ENCODE measurements around the gene PLEKHH1. TPM values are rescaled to one million over a fixed set of nuclear protein-coding genes. Genes with fewer than 3 reads are reported as not detected.

Gene PLEKHH1
- total RNA-seq, 1 experiment from 2014 or later = 32.4 TPM

DNA sequence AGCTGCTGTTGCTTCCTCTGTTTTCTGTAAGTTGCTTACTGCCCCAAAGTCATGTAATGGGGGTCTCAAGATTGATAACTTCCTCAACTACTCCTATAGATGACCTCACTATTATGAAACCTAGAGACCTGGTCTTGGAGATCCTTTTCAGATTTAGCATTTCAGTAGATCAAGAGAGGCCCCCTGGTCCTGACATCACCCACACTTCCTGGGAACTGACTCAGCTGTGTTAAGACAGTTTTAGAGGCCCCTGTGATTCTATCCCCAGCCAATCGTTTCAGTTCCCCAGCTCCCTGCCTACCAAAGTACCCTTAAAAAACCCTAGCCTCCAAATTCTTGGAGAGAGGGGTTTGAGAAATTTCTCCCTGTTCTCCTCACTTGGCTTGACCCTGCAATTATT is 77.4 kb downstream of the PLEKHH1 start:
- no peaks in the 10 kb centered on the region for H3K4me1 Mint-ChIP-seq (ENCODE audit: low read depth, unreplicated experiment)
- BruUV-seq (replicated peaks) = no TSS peak

DNA sequence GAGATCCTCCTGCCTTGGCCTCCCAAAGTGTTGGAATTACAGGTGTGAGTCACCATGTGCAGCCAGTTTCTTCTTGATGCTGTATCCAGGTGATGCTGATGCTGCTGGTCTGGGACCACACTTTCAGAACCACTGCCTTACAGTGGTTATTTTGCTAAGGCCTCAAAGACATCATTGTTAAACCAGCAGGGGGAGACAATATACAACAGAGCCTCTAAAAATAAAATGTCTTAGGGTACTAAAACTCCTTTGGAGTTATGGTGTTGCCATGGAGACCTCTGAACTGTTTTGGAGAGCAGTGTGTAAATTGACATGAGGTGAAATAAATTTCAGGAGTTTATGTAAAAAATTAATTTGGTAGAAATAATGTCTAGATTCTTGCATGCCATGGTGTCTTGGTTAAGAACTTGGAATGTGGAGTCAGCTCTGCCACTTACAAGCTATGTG is 85.5 kb downstream of the PLEKHH1 start:
- no peaks in the 10 kb centered on the region for H3K9me3 Mint-ChIP-seq (ENCODE audit: unreplicated experiment)
- H3K27ac Mint-ChIP-seq (ENCODE audit: unreplicated experiment) = peak overlapping the region; percentile 97
- TF ChIP-seq, protein P1, sequence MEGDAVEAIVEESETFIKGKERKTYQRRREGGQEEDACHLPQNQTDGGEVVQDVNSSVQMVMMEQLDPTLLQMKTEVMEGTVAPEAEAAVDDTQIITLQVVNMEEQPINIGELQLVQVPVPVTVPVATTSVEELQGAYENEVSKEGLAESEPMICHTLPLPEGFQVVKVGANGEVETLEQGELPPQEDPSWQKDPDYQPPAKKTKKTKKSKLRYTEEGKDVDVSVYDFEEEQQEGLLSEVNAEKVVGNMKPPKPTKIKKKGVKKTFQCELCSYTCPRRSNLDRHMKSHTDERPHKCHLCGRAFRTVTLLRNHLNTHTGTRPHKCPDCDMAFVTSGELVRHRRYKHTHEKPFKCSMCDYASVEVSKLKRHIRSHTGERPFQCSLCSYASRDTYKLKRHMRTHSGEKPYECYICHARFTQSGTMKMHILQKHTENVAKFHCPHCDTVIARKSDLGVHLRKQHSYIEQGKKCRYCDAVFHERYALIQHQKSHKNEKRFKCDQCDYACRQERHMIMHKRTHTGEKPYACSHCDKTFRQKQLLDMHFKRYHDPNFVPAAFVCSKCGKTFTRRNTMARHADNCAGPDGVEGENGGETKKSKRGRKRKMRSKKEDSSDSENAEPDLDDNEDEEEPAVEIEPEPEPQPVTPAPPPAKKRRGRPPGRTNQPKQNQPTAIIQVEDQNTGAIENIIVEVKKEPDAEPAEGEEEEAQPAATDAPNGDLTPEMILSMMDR (IDR thresholded peaks at IDR 0.05; ENCODE audit: insufficient read depth in 1 of 2, low read depth in 1 of 2, low read length in 1 of 2, severe bottlenecking in 1 of 2, unreplicated experiment in 1 of 2) = peak; percentile 66 to 73
- POLR2A ChIA-PET = interaction anchor here (0.7 to 1.5 kb wide), 3 partner anchors 48 to 86 kb away, joined by 3 to 6 read pairs (median 4); partner anchors contain the start of gene RDH11
- Histone ChIP-seq H3K27me3 (replicated peaks; ENCODE audit: control insufficient read depth, insufficient read depth, low read length) (no peaks in the 10 kb centered on the region), H3K4me3 (ENCODE audit: low read depth, low read length) (no peak overlapping the region), H3K36me3 (ENCODE audit: control insufficient read depth, insufficient read depth, low read length) (no peaks in the 10 kb centered on the region), H3K9me3 (no peaks in the 10 kb centered on the region), H3K4me1 (peaks cover 5% of the 10 kb centered on the region; the same call in 1 of the 2 replicates)
- CTCF ChIA-PET = interaction anchor here (1.0 to 3.0 kb wide), 5 partner anchors 19 to 86 kb away, joined by 3 to 47 read pairs (median 14); partner anchors contain the start of gene PIGH
- H3K36me3 Mint-ChIP-seq (ENCODE audit: insufficient read depth, unreplicated experiment) = peaks cover 14% of the 10 kb centered on the region
- peaks cover 2% of the 10 kb centered on the region for H3K27me3 Mint-ChIP-seq (ENCODE audit: insufficient read depth, unreplicated experiment)
- H3K4me3 Mint-ChIP-seq (ENCODE audit: unreplicated experiment) = peak overlapping the region; percentile 90
- BruUV-seq (replicated peaks) = no TSS peak
- intact Hi-C loops (cut with micrococcal nuclease; ENCODE audit: unreplicated experiment) = loop anchor here (1.0 to 2.0 kb wide), 7 partner anchors 18 to 86 kb away; partner anchors contain the start of genes PIGH, RDH11 and VTI1B
- peaks cover 16% of the 10 kb centered on the region for H3K4me1 Mint-ChIP-seq (ENCODE audit: low read depth, unreplicated experiment)
- peak in 1 of 2 experiments; percentile 69 for DNase-seq

More for the DNA sequence above, 77.4 kb downstream of the PLEKHH1 start:
- Histone ChIP-seq H3K4me3 (ENCODE audit: low read depth, low read length) (no peak overlapping the region), H3K4me1 (no peaks in the 10 kb centered on the region), H3K9me3 (no peaks in the 10 kb centered on the region), H3K36me3 (ENCODE audit: control insufficient read depth, insufficient read depth, low read length) (no peaks in the 10 kb centered on the region), H3K27me3 (replicated peaks; ENCODE audit: control insufficient read depth, insufficient read depth, low read length) (no peaks in the 10 kb centered on the region)
- ChIA-PET POLR2A (no interaction called here), CTCF (interaction anchor here (0.8 kb wide), 1 partner anchor 11 kb away, joined by 4 read pairs; the partner anchor contains the start of gene PIGH)
- peaks cover 2% of the 10 kb centered on the region for H3K27me3 Mint-ChIP-seq (ENCODE audit: insufficient read depth, unreplicated experiment)
- H3K27ac Mint-ChIP-seq (ENCODE audit: unreplicated experiment) = no peak overlapping the region
- no peaks in the 10 kb centered on the region for H3K9me3 Mint-ChIP-seq (ENCODE audit: unreplicated experiment)
- no peak for DNase-seq
- intact Hi-C loops (cut with micrococcal nuclease; ENCODE audit: unreplicated experiment) = no loop called here
- TF ChIP-seq, protein P1 (IDR thresholded peaks at IDR 0.05; ENCODE audit: insufficient read depth in 1 of 2, low read depth in 1 of 2, low read length in 1 of 2, severe bottlenecking in 1 of 2, unreplicated experiment in 1 of 2) = no peak
- H3K4me3 Mint-ChIP-seq (ENCODE audit: unreplicated experiment) = no peak overlapping the region
- H3K36me3 Mint-ChIP-seq (ENCODE audit: insufficient read depth, unreplicated experiment) = no peaks in the 10 kb centered on the region

DNA sequence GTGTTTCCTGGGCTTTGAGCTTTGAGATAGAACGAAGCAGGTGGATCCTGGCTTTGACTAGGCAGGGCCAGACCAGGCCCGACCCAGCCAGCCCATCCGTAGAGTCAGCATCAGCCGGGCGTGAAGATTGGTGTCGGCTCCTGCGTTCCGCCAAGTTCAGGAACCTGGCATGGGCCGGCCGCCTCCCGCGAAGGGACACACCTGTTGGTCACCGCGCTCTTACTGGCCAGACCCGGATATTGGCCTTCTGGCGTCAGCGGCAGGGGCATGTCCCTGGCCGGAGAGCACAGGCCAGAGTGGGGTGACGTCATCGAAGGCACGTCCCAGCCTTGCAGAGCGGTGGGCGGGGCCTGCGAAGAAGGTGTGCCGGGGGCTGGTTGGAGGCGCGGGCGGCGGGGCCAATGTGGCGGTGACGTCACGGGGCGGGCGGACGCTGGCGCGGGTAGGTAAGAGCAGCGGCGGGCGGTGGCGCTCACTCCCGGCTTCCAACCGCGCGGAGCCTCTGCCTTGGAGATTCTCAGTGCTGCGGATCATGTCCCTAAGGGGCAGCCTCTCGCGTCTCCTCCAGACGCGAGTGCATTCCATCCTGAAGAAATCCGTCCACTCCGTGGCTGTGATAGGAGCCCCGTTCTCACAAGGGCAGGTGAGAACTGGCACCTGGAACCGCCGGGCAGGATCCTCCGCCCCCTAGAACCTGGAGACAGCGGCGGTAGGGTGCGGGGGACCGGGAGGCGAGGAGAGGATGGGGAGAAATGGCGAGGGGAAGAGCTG is 86.5 kb downstream of the PLEKHH1 start, which contains the start of gene ARG2:
TSS of gene ARG2 (plus strand) at position 475 of the 771 bp plus-strand sequence. CDS start at position 533, 58 bp downstream.
- no peaks in the 10 kb centered on the region for H3K27me3 ChIP-seq (replicated peaks; ENCODE audit: control insufficient read depth, insufficient read depth, low read length)
- H3K4me1 ChIP-seq = peaks cover 5% of the 10 kb centered on the region; the same call in 1 of the 2 replicates
- Mint-ChIP-seq H3K4me3 (ENCODE audit: unreplicated experiment) (peak within 1 kb of the TSS; percentile 90), H3K9me3 (ENCODE audit: unreplicated experiment) (no peaks in the 10 kb centered on the region), H3K4me1 (ENCODE audit: low read depth, unreplicated experiment) (peaks cover 16% of the 10 kb centered on the region), H3K36me3 (ENCODE audit: insufficient read depth, unreplicated experiment) (peaks cover 14% of the 10 kb centered on the region), H3K27me3 (ENCODE audit: insufficient read depth, unreplicated experiment) (peaks cover 2% of the 10 kb centered on the region), H3K27ac (ENCODE audit: unreplicated experiment) (peak within 1 kb of the TSS; percentile 97)
- TF ChIP-seq, protein P1 (IDR thresholded peaks at IDR 0.05; ENCODE audit: insufficient read depth in 1 of 2, low read depth in 1 of 2, low read length in 1 of 2, severe bottlenecking in 1 of 2, unreplicated experiment in 1 of 2) = peak in 1 of 2 experiments; percentile 26
- peak; percentile 99 for DNase-seq
- ChIA-PET POLR2A (interaction anchor here (0.7 to 1.7 kb wide), 8 partner anchors 20 to 85 kb away, joined by 3 to 7 read pairs (median 4); partner anchors contain the start of genes PIGH and RDH11), CTCF (interaction anchor here (0.7 to 3.0 kb wide), 7 partner anchors 19 to 85 kb away, joined by 3 to 47 read pairs (median 7); partner anchors contain the start of gene PIGH)
- BruUV-seq (replicated peaks) = no TSS peak
- no peaks in the 10 kb centered on the region for H3K9me3 ChIP-seq
- intact Hi-C loops (cut with micrococcal nuclease; ENCODE audit: unreplicated experiment) = loop anchor here (1.0 to 2.0 kb wide), 6 partner anchors 19 to 85 kb away; partner anchors contain the start of genes PIGH, RDH11 and VTI1B
- no peaks in the 10 kb centered on the region for H3K36me3 ChIP-seq (ENCODE audit: control insufficient read depth, insufficient read depth, low read length)
- H3K4me3 ChIP-seq (ENCODE audit: low read depth, low read length) = peak within 1 kb of the TSS; percentile 63

Data from Caco-2 (cell line).